Fibroblast of lung (primary cell): ENCODE results near the gene NEK6.

Source experiments
- CTCF ChIP-seq, 2 donors: IDR thresholded peaks in 1 of 2; conservative IDR thresholded peaks in 1 of 2; 1 replicate in 1 of 2; 2 replicates in 1 of 2; pipeline ENCODE4 v1.5.1; 2011 to 2012; ENCODE audit warnings: low read length in 2 of 2, control low read depth in 1 of 2, inconsistent platforms in 1 of 2, low read depth in 1 of 2, mild to moderate bottlenecking in 1 of 2
- EZH2 ChIP-seq: IDR thresholded peaks from 2 replicates; pipeline ENCODE4 v1.5.1; 2012; ENCODE audit warnings: low read length, control low read depth, mild to moderate bottlenecking; ENCODE audit errors: missing control alignments

- TF ChIP-seq CTCF (conservative IDR thresholded peaks at IDR 0.05 in 1 of 2, IDR thresholded peaks at IDR 0.05 in 1 of 2; ENCODE audit: low read depth in 1 of 2, low read length in 2 of 2) (no peak), EZH2 (no peak)
Observed at GRCh38 chr9:124347206-124347967, 89.6 kb downstream of the NEK6 start.
